RPMI7951 (cell line): ENCODE measurements around the gene RRP7A. TPM values are rescaled to one million over a fixed set of nuclear protein-coding genes. Genes with fewer than 3 reads are reported as not detected.
A peak's percentile ranks its signal among the peaks of the same experiment; 100 is the strongest.
"Not testable (repeated sequence)": the region's sequence is repeated elsewhere in the genome, so short reads cannot be mapped to it uniquely, and the experiment has no call there.

Experiments used
- DNase-seq: peaks from one replicate; pipeline ENCODE4 v3.0.0-alpha.2; 2012; ENCODE audit warnings: low read depth
- total RNA-seq: library from RNA; depleted of rRNA; stranded (reverse); fragments of >200 nt; shearing (Covaris generic); gene quantifications from 2 replicates; pipeline ENCODE4 v1.2.3, GENCODE V29; 2014; rRNA removed

Gene RRP7A
- 18.6 and 22.6 TPM in 2 replicates for total RNA-seq

GRCh38 chr22:42519525-42520401, at the start of gene RRP7A:
TSS of gene RRP7A (minus strand) at chr22:42519796. CDS start at chr22:42519786, 10 bp downstream.
- DNase-seq, result peak; percentile 64

DNA sequence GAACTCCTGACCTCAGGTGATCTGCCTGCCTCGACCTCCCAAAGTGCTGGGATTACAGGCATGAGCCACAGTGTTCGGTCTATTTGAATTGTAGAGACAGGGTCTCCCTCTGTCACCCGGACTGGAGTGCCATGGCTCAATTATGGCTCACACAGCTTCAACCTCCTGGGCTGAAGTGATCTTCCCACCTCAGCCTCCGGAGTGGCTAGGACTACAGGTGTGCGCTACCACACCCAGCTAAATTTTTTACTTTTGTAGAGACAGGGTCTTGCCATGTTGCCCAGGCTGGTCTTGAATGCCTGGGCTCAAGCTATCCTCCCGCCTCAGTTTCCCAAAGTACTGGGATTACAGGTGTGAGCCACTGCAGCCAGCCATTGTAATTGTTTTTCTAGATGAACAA, 48.4 kb upstream of the RRP7A start:
- DNase-seq, result not testable (repeated sequence)

- no peak for DNase-seq
Observed at GRCh38 chr22:42565956-42566355, 46.4 kb upstream of the RRP7A start.

GRCh38 chr22:42564699-42565098, 45.1 kb upstream of the RRP7A start:
- DNase-seq, result no peak

DNA sequence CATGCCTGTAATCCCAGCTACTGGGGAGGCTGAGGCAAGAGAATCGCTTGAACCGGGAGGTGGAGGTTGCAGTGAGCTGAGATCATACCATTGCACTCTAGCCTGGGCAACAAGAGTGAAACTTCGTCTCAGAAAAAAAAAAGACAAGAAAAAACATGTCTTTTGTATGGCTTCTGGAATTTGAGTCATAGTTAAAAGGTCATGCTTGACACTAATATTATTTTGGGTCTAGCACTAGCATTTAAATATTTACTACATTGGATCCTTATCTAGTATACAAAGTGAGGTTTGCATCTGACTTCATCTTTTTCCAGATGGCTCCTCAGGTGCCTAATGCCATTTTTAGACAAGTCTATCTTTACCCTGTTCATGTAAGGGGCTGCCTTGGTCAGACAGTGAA, 44.3 kb upstream of the RRP7A start:
- not testable (repeated sequence) for DNase-seq

DNA sequence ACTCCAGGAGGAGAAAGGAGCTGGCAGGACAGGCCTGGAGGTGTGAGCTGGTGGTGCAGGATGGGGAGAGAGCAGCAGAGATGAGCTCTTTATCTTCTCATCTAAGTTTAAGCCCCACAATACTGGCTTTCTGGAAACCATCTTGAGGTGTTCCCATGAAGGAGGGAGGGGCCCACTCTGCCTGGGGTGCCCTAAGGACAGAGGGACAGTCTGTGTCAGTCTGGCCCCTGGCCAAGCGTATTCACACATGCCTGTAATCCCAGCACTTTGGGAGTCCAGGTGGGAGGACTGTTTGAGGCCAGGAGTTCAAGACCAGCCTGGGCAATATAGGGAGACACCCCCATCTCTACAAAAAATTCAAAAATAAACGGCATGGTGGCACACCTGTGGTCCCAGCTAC, 43.1 kb upstream of the RRP7A start:
- no peak for DNase-seq

DNA sequence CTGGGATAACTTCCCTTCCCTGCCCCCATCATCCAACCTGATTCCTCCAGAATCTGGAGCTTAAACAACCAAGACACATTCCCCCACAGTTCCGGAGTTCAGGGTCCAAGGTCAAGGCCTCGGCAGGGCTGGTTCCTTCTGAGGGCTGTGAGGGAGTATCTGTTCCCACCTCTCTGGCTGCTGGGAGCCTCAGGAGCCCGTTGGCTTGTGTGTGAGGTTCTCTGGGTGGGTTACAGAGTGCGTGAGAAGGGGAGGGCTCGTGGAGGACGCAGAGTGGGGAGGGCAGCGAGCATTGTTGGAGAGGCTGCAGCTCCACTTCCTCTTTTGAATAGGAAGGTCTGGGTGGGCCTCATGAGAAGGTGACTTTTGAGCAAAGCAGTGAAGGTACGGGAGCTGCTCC, 42.7 kb upstream of the RRP7A start:
- no peak for DNase-seq

GRCh38 chr22:42561856-42562255, 42.3 kb upstream of the RRP7A start:
- DNase-seq, result no peak

DNA sequence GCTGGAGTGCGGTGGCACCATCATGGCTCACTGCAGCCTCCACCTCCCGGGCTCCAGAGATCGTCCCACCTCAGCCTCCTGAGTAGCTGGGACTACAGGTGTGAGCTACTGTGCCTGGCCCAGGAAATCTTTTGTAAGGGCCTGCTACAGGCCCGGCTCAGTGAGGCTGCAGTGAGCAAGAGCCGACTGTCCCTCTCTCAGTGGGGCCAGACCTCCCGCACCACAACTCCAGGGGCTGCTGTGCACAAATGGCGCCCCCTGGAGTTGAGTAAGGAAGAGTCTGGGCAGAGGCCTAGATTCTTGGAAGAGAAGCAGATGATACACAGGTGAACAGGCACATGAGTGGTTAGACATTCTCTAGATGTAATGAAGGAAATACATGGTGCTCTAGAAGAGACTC, 41.2 kb upstream of the RRP7A start:
- no peak for DNase-seq

GRCh38 chr22:42560381-42560780, 40.8 kb upstream of the RRP7A start:
- no peak for DNase-seq

- peak; percentile 76 for DNase-seq
Observed at GRCh38 chr22:42553475-42554361, 34.1 kb upstream of the RRP7A start, which contains the start of gene SERHL2. TSS of gene SERHL2 (plus strand) at chr22:42553956. CDS start at chr22:42554021, 65 bp downstream.

DNA sequence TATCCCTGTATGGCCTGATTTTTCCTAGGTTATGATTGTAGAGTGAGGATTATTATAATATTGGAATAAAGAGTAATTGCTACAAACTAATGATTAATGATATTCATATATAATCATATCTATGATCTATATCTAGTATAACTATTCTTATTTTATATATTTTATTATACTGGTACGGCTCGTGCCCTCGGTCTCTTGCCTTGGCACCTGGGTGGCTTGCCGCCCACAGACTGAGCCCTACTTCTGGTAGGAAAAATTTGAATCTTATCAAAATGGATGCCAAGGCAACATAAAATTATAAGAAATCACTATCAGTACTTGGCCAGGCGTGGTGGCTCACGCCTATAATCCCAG, 32.7 kb upstream of the RRP7A start:
- DNase-seq, result not testable (repeated sequence)

DNA sequence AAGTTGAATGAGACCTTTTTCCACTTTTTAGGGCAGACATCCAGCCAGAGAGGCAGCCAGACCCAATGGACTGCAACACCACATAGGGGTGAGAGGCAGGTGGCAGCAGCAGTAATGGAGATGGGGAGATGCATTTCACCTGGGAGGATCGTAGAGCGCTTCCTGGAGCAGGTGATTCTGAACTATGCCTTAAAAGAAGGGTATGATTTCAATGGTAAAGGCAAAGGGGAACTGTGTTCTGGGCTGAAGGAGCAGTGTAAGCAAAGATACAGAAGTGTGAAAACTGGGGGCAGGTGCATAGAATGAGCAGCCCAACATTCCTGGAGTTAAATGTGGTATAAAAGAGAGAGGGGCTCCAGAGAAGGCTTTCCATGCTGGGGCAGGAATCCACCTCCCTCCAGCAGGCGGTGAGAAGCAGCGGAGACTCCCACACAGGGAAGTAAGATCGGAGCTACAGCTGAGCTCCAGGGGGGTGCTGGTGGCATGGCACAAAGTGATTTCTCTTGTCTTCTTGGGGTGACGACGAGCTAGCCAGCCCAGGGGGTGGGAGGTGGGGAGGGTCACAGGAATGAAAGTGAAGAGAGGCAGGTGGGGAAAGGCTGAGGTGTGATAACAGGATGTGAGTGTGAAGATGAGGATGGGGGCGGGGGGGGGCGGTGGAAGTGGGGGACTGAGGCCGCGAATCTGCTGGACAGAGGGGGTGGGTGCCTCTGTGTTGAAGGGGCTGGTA, 29.9 kb upstream of the RRP7A start:
- DNase-seq, result no peak

- no peak for DNase-seq
Observed at GRCh38 chr22:42548597-42549330, 29.2 kb upstream of the RRP7A start.

- not testable (repeated sequence) for DNase-seq
Observed at GRCh38 chr22:42548126-42548525, 28.5 kb upstream of the RRP7A start.

GRCh38 chr22:42547562-42547961, 28.0 kb upstream of the RRP7A start:
- DNase-seq, result no peak

- peak; percentile 15 for DNase-seq
Observed at GRCh38 chr22:42544686-42545085, 25.1 kb upstream of the RRP7A start.

- DNase-seq, result peak; percentile 63
Observed at GRCh38 chr22:42539236-42539771, 19.7 kb upstream of the RRP7A start.

- DNase-seq, result not testable (repeated sequence)
Observed at GRCh38 chr22:42537199-42537831, 17.7 kb upstream of the RRP7A start.

GRCh38 chr22:42536634-42537033, 17.0 kb upstream of the RRP7A start:
- not testable (repeated sequence) for DNase-seq
